Measurements from ENCODE around the gene CALN1. TPM values are rescaled to one million over a fixed set of nuclear protein-coding genes. Genes with fewer than 3 reads are reported as not detected.

The CALN1 gene
- total and polyA plus RNA-seq, 2 of the 8 experiments (the other 6 are each of a cell fraction or from before 2014, with no cell fraction given) = 6.4 to 15.2 TPM

GRCh38 chr7:71750290-71750689 is 661.8 kb downstream of the CALN1 start:
- POLR2A ChIA-PET (ENCODE audit: partially characterized antibody) = no interaction called here
- H3K4me2 ChIP-seq (ENCODE audit: insufficient read depth in 1 of 2, low read depth in 2 of 2, low read length in 2 of 2) = no peak overlapping the region
- CTCF ChIA-PET (ENCODE audit: partially characterized antibody) = interaction anchor here (1.0 to 3.4 kb wide), 2 partner anchors 9 to 175 kb away, joined by 4 to 14 read pairs; no protein-coding TSS in a partner anchor
- no peak overlapping the region for H3K56ac ChIP-seq (replicated peaks; ENCODE audit: insufficient read length, low read depth, low read length)
- no peak overlapping the region for H3K27ac ChIP-seq (ENCODE audit: low read depth, low read length)
- H2BK20ac ChIP-seq (ENCODE audit: low read length) = no peak overlapping the region
- H3K79me1 ChIP-seq (ENCODE audit: low read depth, low read length) = no peaks in the 10 kb centered on the region
- H3K27me3 ChIP-seq (replicated peaks in 1 of 4; ENCODE audit: control insufficient read depth in 3 of 4, extremely low read depth in 1 of 4, insufficient read depth in 3 of 4, low read length in 3 of 4) = no peaks in the 10 kb centered on the region
- H3K9me3 ChIP-seq (ENCODE audit: insufficient read depth in 2 of 2, low read depth in 1 of 2, low read length in 1 of 2) = peaks cover 0 to 7% of the 10 kb centered on the region in 2 experiments; a peak in 1 of 4 replicates
- 93% methylated on average over 6 of the region's 6 CpGs; no CpG with 5 or more reads in 1 of the 2 experiments for WGBS, 2 experiments (ENCODE audit: extremely low coverage in 1 of 2, insufficient coverage in 1 of 2, insufficient read length in 1 of 2, insufficient replicate concordance in 2 of 2, low coverage in 1 of 2, low lambda C conversion rate in 2 of 2, missing lambda C conversion rate in 1 of 2)
- no peaks in the 10 kb centered on the region for H3K36me3 ChIP-seq (ENCODE audit: control insufficient read depth in 2 of 4, insufficient read depth in 4 of 4, low read length in 3 of 4)
- no peak overlapping the region for H3K14ac ChIP-seq (ENCODE audit: insufficient read length)
- no peak overlapping the region for H2BK15ac ChIP-seq (ENCODE audit: low read length)
- no peak overlapping the region for H3K4ac ChIP-seq (replicated peaks; ENCODE audit: insufficient read length, low read depth, low read length)
- H3K18ac ChIP-seq (ENCODE audit: extremely low read depth, low read length) = no peak overlapping the region
- no peak overlapping the region for H3K23ac ChIP-seq (ENCODE audit: insufficient read length)
- H3K4me1 ChIP-seq (replicated peaks in 1 of 4; ENCODE audit: control insufficient read depth in 3 of 4, insufficient read depth in 4 of 4, low read length in 3 of 4) = no peaks in the 10 kb centered on the region; a peak in 1 of 7 replicates
- no peak overlapping the region for H3K9ac ChIP-seq (replicated peaks in 1 of 4; ENCODE audit: extremely low read depth in 1 of 4, low read depth in 3 of 4, low read length in 3 of 4)
- DNase-seq (ENCODE audit: low read depth in 1 of 2, low spot score in 2 of 2) (no peak), FAIRE-seq (no peak)
- H3K79me2 ChIP-seq (ENCODE audit: control insufficient read depth in 1 of 2, insufficient read depth in 2 of 2, low read length in 2 of 2) = no peaks in the 10 kb centered on the region
- H4K20me1 ChIP-seq (replicated peaks in 1 of 2; ENCODE audit: control insufficient read depth in 1 of 2, insufficient read depth in 2 of 2, low read length in 2 of 2) = no peaks in the 10 kb centered on the region
- no peak overlapping the region for H4K5ac ChIP-seq (ENCODE audit: insufficient read length, low read depth, low read length)
- no peak overlapping the region for H3K4me3 ChIP-seq (ENCODE audit: extremely low read depth in 1 of 4, insufficient read depth in 2 of 4, low read depth in 3 of 4, low read length in 4 of 4)
- H2BK120ac ChIP-seq (replicated peaks; ENCODE audit: low read depth, low read length) = no peak overlapping the region
- TF ChIP-seq JUND (IDR thresholded peaks at IDR 0.05; ENCODE audit: low read length) = no peak
- no peak for TF ChIP-seq BCL11A (IDR thresholded peaks at IDR 0.05; ENCODE audit: low read depth in 2 of 2, low read length in 2 of 2)
- TF ChIP-seq CBX5 (IDR thresholded peaks at IDR 0.05; ENCODE audit: low read depth, low read length) = no peak
- no peak for TF ChIP-seq NANOG (IDR thresholded peaks at IDR 0.05; ENCODE audit: insufficient read depth, low read depth, low read length, poor library complexity, severe bottlenecking)
- no peak for TF ChIP-seq EGR1 (IDR thresholded peaks at IDR 0.05; ENCODE audit: borderline replicate concordance, low read depth, low read length)
- no peak for TF ChIP-seq TAF1 (IDR thresholded peaks at IDR 0.05; ENCODE audit: low read depth, low read length)
- no peak for TF ChIP-seq MAFK (IDR thresholded peaks at IDR 0.05; ENCODE audit: low read depth, low read length)
- no peak for TF ChIP-seq NRF1 (IDR thresholded peaks at IDR 0.05; ENCODE audit: low read depth, low read length)
- no peaks in the 10 kb centered on the region; the same call in 1 of the 2 replicates for H3K23me2 ChIP-seq (ENCODE audit: low read depth, low read length)
- H2AK5ac ChIP-seq (ENCODE audit: low read depth, low read length) = no peak overlapping the region
- no peak overlapping the region for H2BK5ac ChIP-seq (ENCODE audit: low read depth, low read length)
- H4K91ac ChIP-seq (replicated peaks; ENCODE audit: insufficient read length, low read length) = no peak overlapping the region
- H2BK12ac ChIP-seq (ENCODE audit: low read depth, low read length) = no peak overlapping the region
- no peak overlapping the region for H2AFZ ChIP-seq (ENCODE audit: low read length)
- no peak overlapping the region for H4K8ac ChIP-seq (ENCODE audit: extremely low read depth, insufficient read depth, low read length)

Data from H1 (cell line).